ENCODE results near the gene RTBDN. TPM values are rescaled to one million over a fixed set of nuclear protein-coding genes. Genes with fewer than 3 reads are reported as not detected.

Gene RTBDN
- total RNA-seq, 2 experiments from 2014 or later: not detected

GRCh38 chr19:12787458-12787857 lies 46.9 kb downstream of the RTBDN start:
- peak overlapping the region; percentile 32 for H3K27ac Mint-ChIP-seq
- H3K4me3 ChIP-seq (ENCODE audit: low read length): no peak overlapping the region

GRCh38 chr19:12786952-12787351 lies 47.4 kb downstream of the RTBDN start:
- Histone ChIP-seq H3K36me3 (ENCODE audit: insufficient read depth, low read length) (no peaks in the 10 kb centered on the region), H3K27ac (ENCODE audit: low read depth in 1 of 2, low read length in 2 of 2) (peak overlapping the region; percentile 91 to 98), H3K4me3 (ENCODE audit: low read length) (no peak overlapping the region), H3K4me1 (ENCODE audit: insufficient read depth, low read length) (peaks cover 81% of the 10 kb centered on the region), H3K27me3 (ENCODE audit: control insufficient read depth in 1 of 2, insufficient read depth in 2 of 2, low read length in 2 of 2) (no peaks in the 10 kb centered on the region), H3K9me3 (ENCODE audit: control insufficient read depth in 1 of 2, insufficient read depth in 1 of 2, low read length in 2 of 2) (no peaks in the 10 kb centered on the region)
- POLR2A ChIA-PET: interaction anchor here (4.0 kb wide), 1 partner anchor 9 kb away, joined by 31 read pairs; no protein-coding TSS in a partner anchor
- CTCF ChIA-PET: interaction anchor here (1.1 kb wide), 1 partner anchor 10 kb away, joined by 3 read pairs; no protein-coding TSS in a partner anchor
- Mint-ChIP-seq H3K4me3 (no peak overlapping the region), H3K36me3 (ENCODE audit: low read depth) (peaks cover 19% of the 10 kb centered on the region), H3K4me1 (ENCODE audit: low read depth) (peaks cover 38% of the 10 kb centered on the region), H3K9me3 (no peaks in the 10 kb centered on the region), H3K27ac (peak overlapping the region; percentile 32), H3K27me3 (peaks cover 4% of the 10 kb centered on the region)
- TF ChIP-seq, protein P1, sequence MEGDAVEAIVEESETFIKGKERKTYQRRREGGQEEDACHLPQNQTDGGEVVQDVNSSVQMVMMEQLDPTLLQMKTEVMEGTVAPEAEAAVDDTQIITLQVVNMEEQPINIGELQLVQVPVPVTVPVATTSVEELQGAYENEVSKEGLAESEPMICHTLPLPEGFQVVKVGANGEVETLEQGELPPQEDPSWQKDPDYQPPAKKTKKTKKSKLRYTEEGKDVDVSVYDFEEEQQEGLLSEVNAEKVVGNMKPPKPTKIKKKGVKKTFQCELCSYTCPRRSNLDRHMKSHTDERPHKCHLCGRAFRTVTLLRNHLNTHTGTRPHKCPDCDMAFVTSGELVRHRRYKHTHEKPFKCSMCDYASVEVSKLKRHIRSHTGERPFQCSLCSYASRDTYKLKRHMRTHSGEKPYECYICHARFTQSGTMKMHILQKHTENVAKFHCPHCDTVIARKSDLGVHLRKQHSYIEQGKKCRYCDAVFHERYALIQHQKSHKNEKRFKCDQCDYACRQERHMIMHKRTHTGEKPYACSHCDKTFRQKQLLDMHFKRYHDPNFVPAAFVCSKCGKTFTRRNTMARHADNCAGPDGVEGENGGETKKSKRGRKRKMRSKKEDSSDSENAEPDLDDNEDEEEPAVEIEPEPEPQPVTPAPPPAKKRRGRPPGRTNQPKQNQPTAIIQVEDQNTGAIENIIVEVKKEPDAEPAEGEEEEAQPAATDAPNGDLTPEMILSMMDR (IDR thresholded peaks at IDR 0.05): no peak
- no peak for DNase-seq
- ATAC-seq (ENCODE audit: poor library complexity): no peak
- intact Hi-C loops (cut with DNase I, micrococcal nuclease): loop anchor here in 1 of 2 experiments (10.0 kb wide), 1 partner anchor 148 kb away; the partner anchor contains the start of genes CALR and FARSA

More at GRCh38 chr19:12787458-12787857, 46.9 kb downstream of the RTBDN start:
- ChIA-PET CTCF (interaction anchor here (1.1 kb wide), 1 partner anchor 10 kb away, joined by 3 read pairs; no protein-coding TSS in a partner anchor), POLR2A (interaction anchor here (4.0 kb wide), 1 partner anchor 10 kb away, joined by 31 read pairs; no protein-coding TSS in a partner anchor)
- Mint-ChIP-seq H3K27me3 (peaks cover 4% of the 10 kb centered on the region), H3K4me3 (no peak overlapping the region), H3K9me3 (no peaks in the 10 kb centered on the region), H3K4me1 (ENCODE audit: low read depth) (peaks cover 34% of the 10 kb centered on the region), H3K36me3 (ENCODE audit: low read depth) (peaks cover 19% of the 10 kb centered on the region)
- Histone ChIP-seq H3K9me3 (ENCODE audit: control insufficient read depth in 1 of 2, insufficient read depth in 1 of 2, low read length in 2 of 2) (no peaks in the 10 kb centered on the region), H3K4me1 (ENCODE audit: insufficient read depth, low read length) (peaks cover 77% of the 10 kb centered on the region), H3K27me3 (ENCODE audit: control insufficient read depth in 1 of 2, insufficient read depth in 2 of 2, low read length in 2 of 2) (no peaks in the 10 kb centered on the region), H3K27ac (ENCODE audit: low read depth in 1 of 2, low read length in 2 of 2) (peak overlapping the region in 1 of 2 donors; percentile 88), H3K36me3 (ENCODE audit: insufficient read depth, low read length) (peaks cover under 1% of the 10 kb centered on the region)
- TF ChIP-seq, protein P1 (IDR thresholded peaks at IDR 0.05): no peak
- DNase-seq: no peak
- intact Hi-C loops (cut with DNase I, micrococcal nuclease): loop anchor here in 1 of 2 experiments (10.0 kb wide), 1 partner anchor 147 kb away; the partner anchor contains the start of genes CALR and FARSA
- no peak for ATAC-seq (ENCODE audit: poor library complexity)

GRCh38 chr19:12786141-12786870 lies 48.1 kb downstream of the RTBDN start:
- H3K4me3 Mint-ChIP-seq: no peak overlapping the region
- peak overlapping the region; percentile 32 for H3K27ac Mint-ChIP-seq
- intact Hi-C loops (cut with DNase I, micrococcal nuclease): loop anchor here in 1 of 2 experiments (10.0 kb wide), 1 partner anchor 148 kb away; the partner anchor contains the start of genes CALR and FARSA
- TF ChIP-seq, protein P1 (IDR thresholded peaks at IDR 0.05): no peak
- no peaks in the 10 kb centered on the region for H3K9me3 ChIP-seq (ENCODE audit: control insufficient read depth in 1 of 2, insufficient read depth in 1 of 2, low read length in 2 of 2)
- ATAC-seq (ENCODE audit: poor library complexity) (no peak), DNase-seq (peak in 4 of 14 experiments; percentile 13 to 75 (median 57))
- H3K27me3 Mint-ChIP-seq: peaks cover 2% of the 10 kb centered on the region
- peaks cover 13% of the 10 kb centered on the region for H3K36me3 Mint-ChIP-seq (ENCODE audit: low read depth)
- no peak overlapping the region for H3K4me3 ChIP-seq (ENCODE audit: low read length)
- H3K9me3 Mint-ChIP-seq: no peaks in the 10 kb centered on the region
- no peaks in the 10 kb centered on the region for H3K36me3 ChIP-seq (ENCODE audit: insufficient read depth, low read length)
- H3K4me1 ChIP-seq (ENCODE audit: insufficient read depth, low read length): peaks cover 87% of the 10 kb centered on the region
- ChIA-PET POLR2A (interaction anchor here (4.0 kb wide), 1 partner anchor 9 kb away, joined by 31 read pairs; no protein-coding TSS in a partner anchor), CTCF (interaction anchor here (0.7 to 1.1 kb wide), 2 partner anchors 9 to 10 kb away, joined by 3 to 4 read pairs; no protein-coding TSS in a partner anchor)
- H3K27ac ChIP-seq (ENCODE audit: low read depth in 1 of 2, low read length in 2 of 2): peak overlapping the region; percentile 91 to 98
- peaks cover 44% of the 10 kb centered on the region for H3K4me1 Mint-ChIP-seq (ENCODE audit: low read depth)
- H3K27me3 ChIP-seq (ENCODE audit: control insufficient read depth in 1 of 2, insufficient read depth in 2 of 2, low read length in 2 of 2): no peaks in the 10 kb centered on the region
